ENCODE results near the gene CTTNBP2NL.
"Not testable (repeated sequence)": the region's sequence is repeated elsewhere in the genome, so short reads cannot be mapped to it uniquely, and the experiment has no call there.

The CTTNBP2NL gene

DNA sequence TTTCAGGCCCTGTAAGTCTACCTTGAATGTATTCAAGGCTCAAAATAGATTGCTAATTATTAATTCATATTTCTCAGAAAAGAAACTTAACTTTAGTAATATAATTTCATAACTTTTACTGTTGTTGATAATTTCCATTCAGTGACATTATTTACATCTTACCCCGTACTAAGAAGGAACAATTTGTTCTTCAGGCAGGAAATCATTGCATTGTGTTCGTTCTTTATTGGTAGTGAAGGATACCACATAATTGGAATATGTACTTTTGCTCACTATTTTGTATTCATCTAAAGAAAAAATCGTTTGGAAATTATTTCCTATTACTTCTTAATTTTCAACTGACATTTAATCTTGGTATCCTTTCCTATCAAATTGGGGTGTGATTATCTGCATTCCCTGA lies 39.4 kb downstream of the CTTNBP2NL start:
- no peak overlapping the region for H3K4me3 ChIP-seq
- H3K4me2 ChIP-seq, result no peak overlapping the region
- H3K36me3 ChIP-seq, result peaks cover 0 to 25% (median 4%) of the 10 kb centered on the region in 11 experiments; a peak in 6 of 22 replicates
- no peak overlapping the region for H3K9ac ChIP-seq
- H3K4me1 ChIP-seq, result peaks cover 12 to 47% (median 23%) of the 10 kb centered on the region in 10 experiments
- no peaks in the 10 kb centered on the region for H3K27me3 ChIP-seq
- peaks cover 0 to 10% (median 6%) of the 10 kb centered on the region in 11 experiments; a peak in 12 of 22 replicates for H3K9me3 ChIP-seq (replicated peaks in 1 of 11)
- peaks cover 0 to 9% (median 0%) of the 10 kb centered on the region in 11 experiments; a peak in 3 of 22 replicates for H4K20me1 ChIP-seq
- TF ChIP-seq Cebpa-rat (IDR thresholded peaks at IDR 0.05), result no peak
- H3K27ac ChIP-seq, result no peak overlapping the region

DNA sequence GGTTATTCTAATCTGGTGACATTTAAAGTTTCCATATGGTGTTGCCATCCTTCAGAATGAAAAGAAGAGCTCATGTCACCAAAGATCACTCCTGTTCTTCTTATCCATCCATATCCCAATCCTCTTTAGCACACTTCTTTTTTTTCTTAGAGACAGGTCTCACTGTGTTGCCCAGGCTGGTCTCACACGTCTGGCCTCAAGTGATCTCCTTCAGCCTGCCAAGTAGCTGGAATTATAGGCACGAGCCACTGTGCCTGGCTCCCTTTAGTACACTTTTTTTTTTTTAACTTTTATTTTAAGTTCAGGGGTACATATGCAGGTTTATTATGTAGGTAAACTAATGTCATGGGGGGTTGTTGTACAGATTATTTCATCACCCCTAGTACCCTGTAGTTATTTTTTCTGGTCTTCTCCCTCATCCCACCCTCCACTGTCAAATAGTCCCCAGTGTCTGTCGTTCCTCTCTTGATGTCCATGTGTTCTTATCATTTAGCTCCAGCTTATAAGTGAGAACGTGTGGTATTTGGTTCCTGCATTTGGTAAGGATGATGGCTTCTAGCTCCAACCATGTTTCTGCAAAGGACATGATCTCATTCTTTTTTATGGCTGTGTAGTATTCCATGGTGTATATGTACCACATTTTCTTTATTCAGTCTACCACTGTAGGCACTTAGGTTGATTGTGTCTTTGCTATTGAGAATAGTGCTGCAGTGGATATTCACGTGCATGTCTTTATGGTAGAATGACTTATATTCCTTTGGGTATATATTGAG lies 40.6 kb downstream of the CTTNBP2NL start:
- Histone ChIP-seq H4K20me1 (peaks cover 0 to 9% (median 0%) of the 10 kb centered on the region in 11 experiments; a peak in 3 of 22 replicates), H3K27ac (no peak overlapping the region), H3K9ac (no peak overlapping the region), H3K4me1 (peaks cover 1 to 36% (median 11%) of the 10 kb centered on the region in 10 experiments; a peak in 18 of 20 replicates), H3K4me2 (no peak overlapping the region), H3K4me3 (no peak overlapping the region), H3K9me3 (replicated peaks in 1 of 11) (peaks cover 0 to 10% (median 6%) of the 10 kb centered on the region in 11 experiments; a peak in 12 of 22 replicates), H3K36me3 (peaks cover 0 to 33% (median 5%) of the 10 kb centered on the region in 11 experiments; a peak in 7 of 22 replicates), H3K27me3 (no peaks in the 10 kb centered on the region)
- no peak for TF ChIP-seq Cebpa-rat (IDR thresholded peaks at IDR 0.05)

DNA sequence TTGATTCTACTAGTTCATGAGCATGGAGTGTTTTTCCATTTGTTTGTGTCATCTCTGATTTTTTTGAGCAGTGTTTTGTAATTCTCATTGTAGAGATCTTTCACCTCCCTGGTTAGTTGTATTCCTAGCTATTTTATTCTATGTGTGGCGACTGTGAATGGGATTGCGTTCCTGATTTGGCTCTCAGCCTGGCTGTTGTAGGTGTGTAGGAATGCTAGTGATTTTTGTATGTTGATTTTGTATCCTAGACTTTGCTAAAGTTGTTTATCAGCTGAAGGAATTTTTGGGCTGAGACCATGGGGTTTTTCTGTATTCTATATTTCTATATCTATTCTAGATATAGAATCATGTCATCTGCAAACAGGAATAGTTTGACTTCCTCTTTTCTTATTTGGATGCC lies 42.1 kb downstream of the CTTNBP2NL start:
- peaks cover 0 to 22% (median 9%) of the 10 kb centered on the region in 10 experiments; a peak in 14 of 20 replicates for H3K4me1 ChIP-seq
- H3K4me2 ChIP-seq, result peak overlapping the region in 5 of 11 experiments; percentile 18 to 55 (median 33); a peak in 6 of 22 replicates
- not testable (repeated sequence) for H3K27ac ChIP-seq; H3K9me3 ChIP-seq (replicated peaks in 1 of 11); H3K9ac ChIP-seq; H4K20me1 ChIP-seq; H3K4me3 ChIP-seq; H3K27me3 ChIP-seq
- H3K36me3 ChIP-seq, result peaks cover 0 to 47% (median 6%) of the 10 kb centered on the region in 11 experiments; a peak in 7 of 22 replicates

DNA sequence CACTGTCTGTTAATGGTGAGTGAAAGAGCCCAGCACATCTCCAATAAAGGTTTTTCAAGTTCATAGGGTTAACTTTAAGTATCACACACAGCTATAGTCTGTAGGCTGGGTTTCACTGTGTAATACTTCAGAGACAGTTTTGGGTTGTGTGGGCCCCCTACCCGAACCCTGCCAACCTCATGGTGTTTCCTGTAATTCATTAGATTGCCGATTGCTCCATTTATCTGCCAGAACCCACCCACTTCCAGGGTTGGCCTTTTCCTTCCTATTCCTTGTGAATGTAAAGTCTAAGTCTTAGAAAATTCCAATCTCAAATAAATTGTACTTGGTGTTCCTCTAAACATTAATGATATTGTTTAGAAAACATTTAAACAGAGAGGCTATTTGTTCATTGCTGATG lies 43.6 kb downstream of the CTTNBP2NL start:
- H3K4me3 ChIP-seq, result no peak overlapping the region
- no peak overlapping the region for H3K27ac ChIP-seq
- H3K4me1 ChIP-seq, result peaks cover 0 to 22% (median 9%) of the 10 kb centered on the region in 10 experiments; a peak in 14 of 20 replicates
- no peak for TF ChIP-seq Cebpa-rat (IDR thresholded peaks at IDR 0.05)
- no peak overlapping the region for H3K9ac ChIP-seq
- H4K20me1 ChIP-seq, result peaks cover 0 to 9% (median 0%) of the 10 kb centered on the region in 11 experiments; a peak in 3 of 22 replicates
- H3K27me3 ChIP-seq, result no peaks in the 10 kb centered on the region
- peaks cover 0 to 41% (median 6%) of the 10 kb centered on the region in 11 experiments; a peak in 6 of 22 replicates for H3K36me3 ChIP-seq
- peaks cover 0 to 10% (median 6%) of the 10 kb centered on the region in 11 experiments; a peak in 12 of 22 replicates for H3K9me3 ChIP-seq (replicated peaks in 1 of 11)
- H3K4me2 ChIP-seq, result peak overlapping the region in 1 of 11 experiments; percentile 24; a peak in 1 of 22 replicates

DNA sequence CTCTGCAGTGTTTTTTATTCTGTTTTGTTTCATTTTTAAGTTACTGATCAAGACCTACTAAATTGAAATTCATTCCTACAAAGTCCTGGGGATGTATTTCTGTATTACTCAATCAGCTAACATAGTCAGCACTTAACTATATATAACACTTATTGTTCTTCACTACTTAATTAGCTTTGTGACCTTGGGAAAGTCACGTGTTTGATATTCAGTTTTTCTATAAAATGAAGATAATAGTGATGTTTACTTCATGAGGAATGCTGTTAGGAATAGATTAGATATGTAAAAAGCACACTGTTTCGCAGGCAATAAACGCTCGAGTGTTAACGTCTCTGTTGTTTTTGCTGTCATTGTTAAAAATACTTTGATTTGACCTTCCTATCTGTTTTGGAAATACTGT lies 44.6 kb downstream of the CTTNBP2NL start:
- Histone ChIP-seq H3K4me3 (no peak overlapping the region), H3K4me2 (no peak overlapping the region), H3K9me3 (replicated peaks in 1 of 11) (peaks cover 0 to 10% (median 6%) of the 10 kb centered on the region in 11 experiments; a peak in 12 of 22 replicates), H3K9ac (no peak overlapping the region), H3K36me3 (peaks cover 0 to 49% (median 6%) of the 10 kb centered on the region in 11 experiments; a peak in 7 of 22 replicates), H3K4me1 (peaks cover 0 to 22% (median 9%) of the 10 kb centered on the region in 10 experiments; a peak in 14 of 20 replicates), H3K27ac (no peak overlapping the region), H4K20me1 (peaks cover 0 to 9% (median 0%) of the 10 kb centered on the region in 11 experiments; a peak in 3 of 22 replicates), H3K27me3 (no peaks in the 10 kb centered on the region)
- no peak for TF ChIP-seq Cebpa-rat (IDR thresholded peaks at IDR 0.05)

DNA sequence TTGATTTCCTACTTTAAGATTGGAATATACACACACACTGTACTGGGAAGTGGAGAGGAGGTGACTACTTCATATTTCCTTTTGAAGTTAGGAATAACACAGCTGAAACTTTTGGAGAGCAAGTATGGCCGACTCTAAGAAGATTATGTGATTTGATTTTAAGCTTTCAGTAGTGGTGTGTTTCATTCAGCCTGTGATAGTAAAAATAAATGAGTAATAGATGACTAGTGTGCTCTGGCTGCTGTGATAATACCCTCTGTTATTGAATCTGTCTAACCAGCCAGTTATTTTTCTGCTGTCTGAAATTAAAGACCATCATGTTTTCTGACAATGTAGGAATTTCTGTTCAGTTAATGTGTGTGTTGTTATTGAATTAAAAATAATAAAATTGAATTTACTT lies 48.3 kb downstream of the CTTNBP2NL start:
- H3K4me3 ChIP-seq, result no peak overlapping the region
- no peak overlapping the region for H3K4me2 ChIP-seq
- H3K27ac ChIP-seq, result no peak overlapping the region
- no peak overlapping the region for H3K9ac ChIP-seq
- H3K36me3 ChIP-seq, result peaks cover 0 to 61% (median 6%) of the 10 kb centered on the region in 11 experiments; a peak in 9 of 22 replicates
- no peak for TF ChIP-seq Cebpa-rat (IDR thresholded peaks at IDR 0.05)
- H3K27me3 ChIP-seq, result no peaks in the 10 kb centered on the region
- H3K9me3 ChIP-seq (replicated peaks in 1 of 11), result no peaks in the 10 kb centered on the region
- H4K20me1 ChIP-seq, result peaks cover 0 to 7% (median 0%) of the 10 kb centered on the region in 11 experiments; a peak in 1 of 22 replicates
- peaks cover 0 to 6% (median 0%) of the 10 kb centered on the region in 10 experiments; a peak in 4 of 20 replicates for H3K4me1 ChIP-seq

GRCh38 chr1:112445596-112445995 lies 49.6 kb downstream of the CTTNBP2NL start:
- peaks cover 0 to 75% (median 6%) of the 10 kb centered on the region in 11 experiments; a peak in 10 of 22 replicates for H3K36me3 ChIP-seq
- no peak overlapping the region for H3K27ac ChIP-seq
- TF ChIP-seq Cebpa-rat (IDR thresholded peaks at IDR 0.05), result no peak
- H3K4me2 ChIP-seq, result no peak overlapping the region
- H3K9me3 ChIP-seq (replicated peaks in 1 of 11), result no peaks in the 10 kb centered on the region
- H4K20me1 ChIP-seq, result no peaks in the 10 kb centered on the region; a peak in 1 of 22 replicates
- H3K27me3 ChIP-seq, result no peaks in the 10 kb centered on the region
- no peak overlapping the region for H3K9ac ChIP-seq
- H3K4me1 ChIP-seq, result no peaks in the 10 kb centered on the region
- no peak overlapping the region for H3K4me3 ChIP-seq

- Histone ChIP-seq H3K9ac (no peak overlapping the region), H3K27me3 (no peaks in the 10 kb centered on the region), H3K4me1 (no peaks in the 10 kb centered on the region), H3K9me3 (replicated peaks in 1 of 11) (no peaks in the 10 kb centered on the region), H3K27ac (no peak overlapping the region), H4K20me1 (no peaks in the 10 kb centered on the region; a peak in 1 of 22 replicates), H3K36me3 (peaks cover 0 to 76% (median 12%) of the 10 kb centered on the region in 11 experiments; a peak in 10 of 22 replicates), H3K4me2 (no peak overlapping the region), H3K4me3 (no peak overlapping the region)
- TF ChIP-seq Cebpa-rat (IDR thresholded peaks at IDR 0.05), result no peak
Measured at GRCh38 chr1:112446411-112446810, 50.4 kb downstream of the CTTNBP2NL start.

GRCh38 chr1:112448904-112449629 lies 53.1 kb downstream of the CTTNBP2NL start:
- H3K4me1 ChIP-seq, result no peaks in the 10 kb centered on the region
- H3K4me2 ChIP-seq, result no peak overlapping the region
- peaks cover 0 to 4% (median 0%) of the 10 kb centered on the region in 11 experiments; a peak in 1 of 22 replicates for H4K20me1 ChIP-seq
- H3K36me3 ChIP-seq, result peaks cover 8 to 83% (median 15%) of the 10 kb centered on the region in 11 experiments; a peak in 16 of 22 replicates
- H3K27ac ChIP-seq, result no peak overlapping the region
- H3K9ac ChIP-seq, result no peak overlapping the region
- H3K4me3 ChIP-seq, result no peak overlapping the region
- H3K9me3 ChIP-seq (replicated peaks in 1 of 11), result no peaks in the 10 kb centered on the region
- no peaks in the 10 kb centered on the region for H3K27me3 ChIP-seq
- no peak for TF ChIP-seq Cebpa-rat (IDR thresholded peaks at IDR 0.05)
